ENCODE measurements around the gene CCDC181.

DNA sequence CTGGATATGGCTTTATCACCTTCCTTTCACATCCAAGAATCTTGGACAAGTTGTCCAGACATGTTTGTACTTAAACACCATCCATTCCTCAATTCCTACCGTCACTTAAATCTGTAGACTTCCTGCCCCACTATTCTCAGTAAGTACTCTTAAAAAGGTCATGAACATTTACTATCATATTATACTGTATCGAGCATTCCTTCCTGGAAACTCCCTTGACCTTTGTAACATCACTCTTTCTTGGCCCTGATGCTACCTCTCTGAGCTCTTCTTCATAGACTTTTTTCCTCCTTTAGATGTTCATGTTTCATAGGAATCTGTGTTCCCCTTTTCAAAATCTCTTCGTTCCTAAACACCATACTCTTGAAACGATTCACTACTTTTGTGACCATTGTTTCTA lies 43.8 kb downstream of the CCDC181 start:
- TF ChIP-seq, protein P1, sequence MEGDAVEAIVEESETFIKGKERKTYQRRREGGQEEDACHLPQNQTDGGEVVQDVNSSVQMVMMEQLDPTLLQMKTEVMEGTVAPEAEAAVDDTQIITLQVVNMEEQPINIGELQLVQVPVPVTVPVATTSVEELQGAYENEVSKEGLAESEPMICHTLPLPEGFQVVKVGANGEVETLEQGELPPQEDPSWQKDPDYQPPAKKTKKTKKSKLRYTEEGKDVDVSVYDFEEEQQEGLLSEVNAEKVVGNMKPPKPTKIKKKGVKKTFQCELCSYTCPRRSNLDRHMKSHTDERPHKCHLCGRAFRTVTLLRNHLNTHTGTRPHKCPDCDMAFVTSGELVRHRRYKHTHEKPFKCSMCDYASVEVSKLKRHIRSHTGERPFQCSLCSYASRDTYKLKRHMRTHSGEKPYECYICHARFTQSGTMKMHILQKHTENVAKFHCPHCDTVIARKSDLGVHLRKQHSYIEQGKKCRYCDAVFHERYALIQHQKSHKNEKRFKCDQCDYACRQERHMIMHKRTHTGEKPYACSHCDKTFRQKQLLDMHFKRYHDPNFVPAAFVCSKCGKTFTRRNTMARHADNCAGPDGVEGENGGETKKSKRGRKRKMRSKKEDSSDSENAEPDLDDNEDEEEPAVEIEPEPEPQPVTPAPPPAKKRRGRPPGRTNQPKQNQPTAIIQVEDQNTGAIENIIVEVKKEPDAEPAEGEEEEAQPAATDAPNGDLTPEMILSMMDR (IDR thresholded peaks at IDR 0.05), result no peak
- TF ChIP-seq, protein P2, sequence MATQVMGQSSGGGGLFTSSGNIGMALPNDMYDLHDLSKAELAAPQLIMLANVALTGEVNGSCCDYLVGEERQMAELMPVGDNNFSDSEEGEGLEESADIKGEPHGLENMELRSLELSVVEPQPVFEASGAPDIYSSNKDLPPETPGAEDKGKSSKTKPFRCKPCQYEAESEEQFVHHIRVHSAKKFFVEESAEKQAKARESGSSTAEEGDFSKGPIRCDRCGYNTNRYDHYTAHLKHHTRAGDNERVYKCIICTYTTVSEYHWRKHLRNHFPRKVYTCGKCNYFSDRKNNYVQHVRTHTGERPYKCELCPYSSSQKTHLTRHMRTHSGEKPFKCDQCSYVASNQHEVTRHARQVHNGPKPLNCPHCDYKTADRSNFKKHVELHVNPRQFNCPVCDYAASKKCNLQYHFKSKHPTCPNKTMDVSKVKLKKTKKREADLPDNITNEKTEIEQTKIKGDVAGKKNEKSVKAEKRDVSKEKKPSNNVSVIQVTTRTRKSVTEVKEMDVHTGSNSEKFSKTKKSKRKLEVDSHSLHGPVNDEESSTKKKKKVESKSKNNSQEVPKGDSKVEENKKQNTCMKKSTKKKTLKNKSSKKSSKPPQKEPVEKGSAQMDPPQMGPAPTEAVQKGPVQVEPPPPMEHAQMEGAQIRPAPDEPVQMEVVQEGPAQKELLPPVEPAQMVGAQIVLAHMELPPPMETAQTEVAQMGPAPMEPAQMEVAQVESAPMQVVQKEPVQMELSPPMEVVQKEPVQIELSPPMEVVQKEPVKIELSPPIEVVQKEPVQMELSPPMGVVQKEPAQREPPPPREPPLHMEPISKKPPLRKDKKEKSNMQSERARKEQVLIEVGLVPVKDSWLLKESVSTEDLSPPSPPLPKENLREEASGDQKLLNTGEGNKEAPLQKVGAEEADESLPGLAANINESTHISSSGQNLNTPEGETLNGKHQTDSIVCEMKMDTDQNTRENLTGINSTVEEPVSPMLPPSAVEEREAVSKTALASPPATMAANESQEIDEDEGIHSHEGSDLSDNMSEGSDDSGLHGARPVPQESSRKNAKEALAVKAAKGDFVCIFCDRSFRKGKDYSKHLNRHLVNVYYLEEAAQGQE (IDR thresholded peaks at IDR 0.05; ENCODE audit: insufficient read depth in 1 of 2, low read depth in 2 of 2, low read length in 1 of 2), result no peak
- TF ChIP-seq POLR2AphosphoS5 (IDR thresholded peaks at IDR 0.05; ENCODE audit: low read depth, low read length), result no peak
- no peak for TF ChIP-seq SIN3A (IDR thresholded peaks at IDR 0.05; ENCODE audit: borderline replicate concordance, insufficient read depth, low read depth, low read length)
- TF ChIP-seq TCF7L2 (IDR thresholded peaks at IDR 0.05; ENCODE audit: low read depth, low read length), result no peak

Data from Panc1 (cell line).